Keratinocyte (primary cell): ENCODE measurements around the gene SEZ6. TPM values are rescaled to one million over a fixed set of nuclear protein-coding genes. Genes with fewer than 3 reads are reported as not detected.

Source experiments
- DNase-seq: peaks from one replicate; pipeline ENCODE4 v3.0.0-alpha.2; 2011; ENCODE audit warnings: low read depth, missing footprints, low spot score
- FAIRE-seq: peaks from 2 replicates; lab custom pipeline; 2011; peaks lifted over from hg19 to GRCh38; lab: Jason Lieb, UNC
- H2AFZ ChIP-seq: 2 replicates; pipeline ENCODE4 v1.6.0; 2012; ENCODE audit warnings: low read length, control low read depth, inconsistent platforms; ENCODE audit not compliant: control insufficient read depth
- H3K27ac ChIP-seq: 2 replicates; pipeline ENCODE4 v1.5.1; 2011; ENCODE audit warnings: low read length; ENCODE audit not compliant: control insufficient read depth, insufficient read depth
- H3K27me3 ChIP-seq: 3 replicates; pipeline ENCODE4 v1.6.0; 2011; ENCODE audit warnings: low read length; ENCODE audit not compliant: control insufficient read depth, insufficient read depth; ENCODE audit errors: extremely low read depth
- H3K36me3 ChIP-seq, 2 experiments: 2 replicates in 1 of 2; 3 replicates in 1 of 2; pipeline ENCODE4 v1.5.1; 2011; ENCODE audit warnings: low read length in 2 of 2, mild to moderate bottlenecking in 1 of 2; ENCODE audit not compliant: control insufficient read depth in 2 of 2, insufficient read depth in 2 of 2; ENCODE audit errors: extremely low read depth in 1 of 2
- H3K4me1 ChIP-seq: 3 replicates; pipeline ENCODE4 v1.5.1; 2011; ENCODE audit warnings: low read length; ENCODE audit not compliant: control insufficient read depth, insufficient read depth; ENCODE audit errors: extremely low read depth
- H3K4me2 ChIP-seq: 3 replicates; pipeline ENCODE4 v1.6.0; 2011; ENCODE audit warnings: low read depth, low read length; ENCODE audit not compliant: control insufficient read depth, insufficient read depth; ENCODE audit errors: extremely low read depth
- H3K4me3 ChIP-seq, 3 experiments: fragments of 200-600 bp in 1 of 3; sonication (generic) in 1 of 3; 2 replicates in 2 of 3; 3 replicates in 1 of 3; pipeline ENCODE4 v1.5.1; 2011 to 2016; ENCODE audit warnings: low read length in 3 of 3, mild to moderate bottlenecking in 3 of 3, control low read depth in 2 of 3, inconsistent platforms in 1 of 3, low read depth in 1 of 3, mixed read lengths in 1 of 3, mixed run types in 1 of 3, moderate library complexity in 1 of 3; ENCODE audit not compliant: control insufficient read depth in 2 of 3, insufficient read depth in 2 of 3; ENCODE audit errors: extremely low read depth in 1 of 3
- H3K79me2 ChIP-seq: 2 replicates; pipeline ENCODE4 v1.6.0; 2012; ENCODE audit warnings: low read length; ENCODE audit not compliant: control insufficient read depth, insufficient read depth
- H3K9ac ChIP-seq: 3 replicates; pipeline ENCODE4 v1.6.0; 2011; ENCODE audit warnings: low read length; ENCODE audit not compliant: control insufficient read depth, insufficient read depth; ENCODE audit errors: extremely low read depth
- H3K9me1 ChIP-seq: 3 replicates; pipeline ENCODE4 v1.6.0; 2011; ENCODE audit warnings: low read length; ENCODE audit not compliant: control insufficient read depth, insufficient read depth; ENCODE audit errors: extremely low read depth
- H3K9me3 ChIP-seq: 2 replicates; pipeline ENCODE4 v1.5.1; 2012; ENCODE audit warnings: low read depth, low read length; ENCODE audit not compliant: control insufficient read depth
- H4K20me1 ChIP-seq: 3 replicates; pipeline ENCODE4 v1.6.0; 2011; ENCODE audit warnings: low read length; ENCODE audit not compliant: control insufficient read depth, insufficient read depth; ENCODE audit errors: extremely low read depth
- CTCF ChIP-seq, 3 experiments: IDR thresholded peaks in 1 of 3; conservative IDR thresholded peaks in 1 of 3; optimal IDR thresholded peaks in 1 of 3; 2 replicates in 2 of 3; 3 replicates in 1 of 3; pipeline versions ENCODE3 to v1.5.1; 2011; ENCODE audit warnings: low read length in 3 of 3, mild to moderate bottlenecking in 3 of 3, moderate library complexity in 2 of 3, control low read depth in 1 of 3, inconsistent platforms in 1 of 3; ENCODE audit not compliant: insufficient read depth in 2 of 3; ENCODE audit errors: extremely low read depth in 1 of 3
- EZH2 ChIP-seq: IDR thresholded peaks from one replicate; pipeline ENCODE4 v1.6.1; 2012; ENCODE audit warnings: inconsistent platforms, mild to moderate bottlenecking, low read length, moderate library complexity
- dilution Hi-C: fragments of 300-500 bp; cut with MboI; formaldehyde crosslinking; loops from one replicate; pipeline ENCODE4 v1.7.0; 2020; ENCODE audit warnings: low sequenced_read_pairs; ENCODE audit not compliant: extremely low pct_ligation_motif_present
- polyA plus RNA-seq, 5 experiments: library from polyadenylated mRNA; depleted of rRNA in 3 of 5; stranded (reverse) in 3 of 5; stranded (forward) in 1 of 5; unstranded in 1 of 5; fragments of >200 nt; gene quantifications; 1 replicate in 1 of 5; 2 replicates in 3 of 5; 3 replicates in 1 of 5; pipeline versions ENCODE4 v1.2.1 to v1.2.3, GENCODE V29; 2011 to 2012; ENCODE audit warnings: missing spikeins in 2 of 5, low read depth in 1 of 5, low replicate concordance in 1 of 5

SEZ6 gene
- polyA plus RNA-seq, 1 donor (not counting 4 experiments of a cell fraction or from before 2014, with no cell fraction given), result not detected

- DNase-seq (no peak), FAIRE-seq (no peak)
- Histone ChIP-seq H3K4me3 (no peak overlapping the region), H3K9me3 (no peaks in the 10 kb centered on the region), H3K9ac (no peak overlapping the region), H4K20me1 (no peaks in the 10 kb centered on the region), H3K4me1 (peaks cover 17% of the 10 kb centered on the region), H3K4me2 (no peak overlapping the region), H3K9me1 (no peaks in the 10 kb centered on the region), H2AFZ (no peak overlapping the region), H3K27me3 (peaks cover 19% of the 10 kb centered on the region), H3K79me2 (no peaks in the 10 kb centered on the region), H3K36me3 (no peaks in the 10 kb centered on the region), H3K27ac (no peak overlapping the region)
- TF ChIP-seq CTCF (optimal IDR thresholded peaks at IDR 0.05 in 1 of 3, IDR thresholded peaks at IDR 0.05 in 1 of 3, conservative IDR thresholded peaks at IDR 0.05 in 1 of 3; ENCODE audit: extremely low read depth in 1 of 3, insufficient read depth in 2 of 3, low read length in 3 of 3) (no peak), EZH2 (no peak)
- dilution Hi-C loops, result no loop called here
Measured at GRCh38 chr17:29042026-29042678, 36.3 kb upstream of the SEZ6 start.

- dilution Hi-C loops, result no loop called here
- H3K4me2 ChIP-seq, result no peak overlapping the region
Measured at GRCh38 chr17:29041571-29041970, 35.7 kb upstream of the SEZ6 start.

More at GRCh38 chr17:29041571-29041970, 35.7 kb upstream of the SEZ6 start:
- no peak for DNase-seq
- Histone ChIP-seq H3K36me3 (no peaks in the 10 kb centered on the region), H3K27ac (no peak overlapping the region), H3K9me3 (no peaks in the 10 kb centered on the region), H3K4me1 (peaks cover 17% of the 10 kb centered on the region), H3K9me1 (no peaks in the 10 kb centered on the region), H3K79me2 (no peaks in the 10 kb centered on the region), H2AFZ (no peak overlapping the region), H3K9ac (no peak overlapping the region), H3K27me3 (peaks cover 22% of the 10 kb centered on the region), H3K4me3 (no peak overlapping the region), H4K20me1 (no peaks in the 10 kb centered on the region)
- TF ChIP-seq EZH2, result no peak
- no peak for TF ChIP-seq CTCF (optimal IDR thresholded peaks at IDR 0.05 in 1 of 3, IDR thresholded peaks at IDR 0.05 in 1 of 3, conservative IDR thresholded peaks at IDR 0.05 in 1 of 3; ENCODE audit: extremely low read depth in 1 of 3, insufficient read depth in 2 of 3, low read length in 3 of 3)
- FAIRE-seq, result no peak
